HG02943 (cell line): ENCODE measurements around the gene OR13F1.
"Not testable (repeated sequence)": the region's sequence is repeated elsewhere in the genome, so short reads cannot be mapped to it uniquely, and the experiment has no call there.

ENCODE experiments used
- ATAC-seq: cut with Tn5 transposase; IDR thresholded peaks from one replicate; pipeline ENCODE4 v1.9.1; 2021; ENCODE audit warnings: mild to moderate bottlenecking, low read depth, moderate library complexity; ENCODE audit not compliant: unreplicated experiment

Gene OR13F1

GRCh38 chr9:104503963-104504362, at the start of gene OR13F1:
Gene OR13F1 (plus strand): TSS chr9:104504263. CDS start chr9:104504263, 0 bp downstream.
- ATAC-seq: no peak

DNA sequence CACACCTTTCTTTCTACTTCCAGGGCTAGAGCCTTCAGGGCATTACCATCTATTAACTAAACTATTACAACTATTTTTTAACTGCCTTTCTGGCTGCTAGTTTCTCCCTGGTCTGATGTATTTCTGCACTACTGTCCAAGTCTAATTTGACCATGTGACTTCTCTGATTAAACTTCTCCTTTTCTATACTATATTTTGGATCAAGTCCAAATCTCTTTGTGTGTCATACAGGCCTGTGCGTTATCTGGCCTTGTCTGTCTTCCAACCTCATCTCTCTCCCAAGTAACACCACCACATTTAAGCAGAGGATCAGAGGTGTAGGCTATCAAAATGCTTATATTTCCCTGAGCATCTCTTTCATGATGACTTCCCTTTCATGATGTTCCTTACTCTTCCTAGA, 47.2 kb upstream of the OR13F1 start:
- ATAC-seq: no peak

DNA sequence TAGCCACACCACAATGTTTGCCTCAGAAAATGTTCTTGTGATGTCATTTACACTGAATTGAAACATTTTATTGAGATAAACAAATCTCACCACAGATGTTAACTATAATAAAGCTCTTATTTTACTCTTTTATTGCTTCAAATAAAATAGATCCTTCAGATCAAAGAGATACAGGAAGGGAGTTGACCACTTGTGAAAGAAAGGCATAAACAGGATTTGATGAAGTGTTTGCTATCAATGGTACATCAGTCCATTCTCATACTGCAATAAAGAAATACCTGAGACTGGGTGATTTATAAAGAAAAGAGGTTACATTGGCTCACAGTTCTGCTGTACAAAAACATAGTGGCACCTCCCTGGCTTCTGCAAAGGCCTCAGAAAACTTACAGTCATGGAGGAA, 40.2 kb upstream of the OR13F1 start:
- ATAC-seq: no peak

DNA sequence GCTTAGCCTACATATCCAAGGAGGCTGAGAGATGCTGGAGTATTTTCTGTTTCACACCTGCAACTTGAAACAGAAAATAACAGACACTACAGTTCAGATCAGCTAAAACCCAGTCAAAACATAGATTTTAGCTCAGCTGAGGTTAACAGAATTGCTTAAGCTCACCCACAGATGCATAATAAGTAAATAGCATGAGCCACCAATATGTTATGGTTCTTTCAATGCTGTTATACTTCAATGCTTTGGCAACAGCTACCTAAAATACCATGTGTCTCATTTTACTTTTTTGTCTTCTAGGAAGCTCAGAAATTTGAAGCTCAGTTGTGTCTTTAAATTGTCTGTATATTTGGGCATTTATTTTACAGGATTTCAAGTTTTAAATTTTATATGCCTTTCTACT, 35.8 kb upstream of the OR13F1 start:
- ATAC-seq: no peak

GRCh38 chr9:104482921-104483570, 21.0 kb upstream of the OR13F1 start:
- no peak for ATAC-seq

DNA sequence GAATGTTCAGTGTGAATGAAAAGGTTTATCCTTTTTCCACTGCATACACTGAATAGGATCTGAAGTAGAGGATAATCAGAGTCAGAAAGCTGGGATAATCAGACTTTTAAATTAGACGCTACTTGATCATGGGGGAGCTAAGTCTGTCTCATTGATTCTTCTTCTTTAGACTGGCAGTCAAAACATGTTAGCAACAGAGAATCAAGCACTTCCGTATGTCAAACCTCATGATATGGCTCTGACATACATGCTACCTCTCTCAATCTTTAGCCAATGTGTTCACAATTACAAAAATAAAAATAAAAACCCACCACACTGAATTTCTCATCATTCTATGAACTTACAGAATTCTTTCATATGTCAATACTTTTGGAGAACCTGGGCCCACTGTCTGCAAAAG, 19.0 kb upstream of the OR13F1 start:
- ATAC-seq: no peak

DNA sequence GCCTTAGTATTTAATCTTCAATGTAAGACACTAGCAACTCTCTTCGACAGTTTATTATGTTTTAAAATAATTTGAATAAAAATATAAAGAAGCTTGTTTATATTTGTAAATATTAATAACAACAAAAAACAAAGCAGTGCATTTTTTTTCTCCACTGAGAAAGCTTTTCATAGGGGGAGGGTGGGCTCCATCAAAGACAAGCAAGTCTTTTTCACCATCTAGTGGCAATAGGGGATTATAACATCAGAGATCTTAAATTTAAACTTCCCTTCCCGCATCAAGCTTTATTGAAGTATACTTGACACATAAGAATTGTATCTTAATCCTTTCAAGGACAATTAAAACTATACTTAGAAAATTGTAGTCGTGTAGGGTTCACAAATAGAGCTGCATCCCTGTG, 9.3 kb upstream of the OR13F1 start:
- no peak for ATAC-seq

DNA sequence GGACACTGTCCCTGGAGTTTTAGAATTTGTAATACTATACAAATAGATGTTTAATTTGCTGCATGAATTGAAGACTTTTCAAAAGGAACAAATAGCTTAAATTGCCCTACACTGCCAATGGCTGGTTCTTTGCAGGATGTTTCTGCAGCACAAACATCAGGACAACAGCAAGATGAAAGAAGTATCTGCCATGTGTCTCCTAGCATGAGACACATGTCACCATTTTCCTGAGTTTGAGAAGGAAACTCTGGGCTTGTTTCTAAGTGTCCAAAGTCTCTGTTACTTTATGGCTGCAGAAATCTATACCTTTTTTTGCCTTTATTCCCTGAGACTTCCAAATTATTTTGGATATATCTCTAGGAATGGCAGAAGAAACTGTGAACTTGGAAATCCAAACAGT, 623 bp upstream of the OR13F1 start:
- no peak for ATAC-seq

- no peak for ATAC-seq
Observed at GRCh38 chr9:104506565-104506964, 2.5 kb downstream of the OR13F1 start.

DNA sequence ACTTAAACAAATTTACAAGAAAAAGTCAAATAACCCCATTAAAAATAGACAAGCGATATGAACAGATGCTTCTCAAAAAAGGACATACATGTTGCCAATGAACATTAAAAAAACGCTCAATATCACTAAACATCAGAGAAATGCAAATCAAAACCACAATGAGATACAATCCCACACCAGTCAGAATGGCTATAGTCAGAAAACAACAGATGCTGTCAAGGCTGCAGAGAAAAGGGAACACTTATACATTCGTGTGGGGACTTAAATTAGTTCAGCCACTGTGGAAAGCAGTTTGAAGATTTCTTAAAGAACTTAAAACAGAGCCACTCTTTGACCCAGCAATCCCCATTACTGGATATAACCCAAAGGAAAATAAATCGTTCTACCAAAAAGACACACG, 10.8 kb downstream of the OR13F1 start:
- ATAC-seq: no peak

DNA sequence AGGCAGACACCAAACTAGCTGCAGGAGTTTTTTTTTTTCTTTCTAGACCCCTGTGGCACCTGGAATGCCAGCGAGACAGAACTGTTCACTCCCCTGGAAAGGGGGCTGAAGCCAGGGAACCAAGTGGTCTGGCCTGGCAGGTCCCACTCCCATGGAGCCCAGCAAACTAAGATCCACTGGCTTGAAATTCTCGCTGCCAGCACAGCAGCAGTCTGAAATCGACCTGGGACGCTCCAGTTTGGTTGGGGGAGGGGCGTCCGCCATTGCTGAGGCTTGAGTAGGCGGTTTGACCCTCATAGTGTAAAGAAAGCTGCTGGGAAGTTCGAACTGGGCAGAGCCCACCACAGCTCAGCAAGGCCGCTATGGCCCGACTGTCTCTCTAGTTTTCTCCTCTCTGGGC, 16.2 kb downstream of the OR13F1 start:
- ATAC-seq: not testable (repeated sequence)

- ATAC-seq: no peak
Observed at GRCh38 chr9:104527109-104527508, 23.0 kb downstream of the OR13F1 start, which contains the start of gene OR13C4. Gene OR13C4 (minus strand): TSS chr9:104527209. CDS start chr9:104527209, 0 bp downstream.

- ATAC-seq: no peak
Observed at GRCh38 chr9:104536756-104537155, 32.7 kb downstream of the OR13F1 start, which contains the start of gene OR13C3. Gene OR13C3 (minus strand): TSS chr9:104536856. CDS start chr9:104536723, 133 bp downstream.

DNA sequence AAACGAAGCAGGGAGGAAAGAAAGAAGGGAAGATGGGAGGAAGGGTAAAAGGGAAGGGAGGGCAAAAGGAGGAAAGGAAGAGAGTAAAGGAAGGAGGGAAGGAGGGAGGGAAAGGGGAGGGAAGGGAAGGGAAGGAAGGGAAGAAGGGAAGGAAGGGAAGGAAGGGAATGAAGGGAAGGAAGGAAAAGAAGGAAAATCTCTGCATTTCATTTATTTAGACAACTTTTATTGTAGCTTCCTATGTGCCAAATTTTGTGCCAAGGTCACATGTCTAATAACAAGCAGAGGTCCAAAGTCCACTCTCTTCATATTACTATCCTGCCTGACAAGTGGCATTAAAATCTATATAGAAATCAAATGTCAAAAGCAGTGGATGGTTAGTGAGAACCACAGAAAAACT, 35.2 kb downstream of the OR13F1 start:
- no peak for ATAC-seq

- no peak for ATAC-seq
Observed at GRCh38 chr9:104544644-104545043, 40.6 kb downstream of the OR13F1 start.

DNA sequence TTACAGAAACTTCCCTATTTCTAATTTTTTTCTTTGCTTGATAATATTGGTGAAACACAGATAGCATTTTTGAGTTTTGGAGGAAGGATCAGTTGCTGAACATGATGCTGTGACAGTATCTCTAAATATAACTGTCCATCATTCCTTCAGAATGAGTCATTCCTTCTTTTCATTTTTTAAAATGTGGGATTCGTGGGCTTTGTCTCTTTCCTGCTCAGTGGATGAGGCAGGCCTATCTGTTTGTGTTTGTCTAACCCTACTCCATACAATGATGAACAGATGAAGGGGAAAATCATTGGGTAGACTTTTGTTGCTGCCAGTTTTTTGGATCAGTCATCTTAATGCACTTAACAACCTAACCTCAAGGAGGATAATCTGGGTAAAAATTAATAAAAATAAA, 49.2 kb downstream of the OR13F1 start:
- ATAC-seq: no peak
